Activated CD8-positive, alpha-beta T cell treated with anti-CD3 and anti-CD28 coated beads, Interleukin-2, amount 10 ng/mL, durations not matched to agents 7 days and 5 days (primary cell): ENCODE results near the gene NAA35. TPM values are rescaled to one million over a fixed set of nuclear protein-coding genes. Genes with fewer than 3 reads are reported as not detected.

Source experiments
- ATAC-seq: fragments of 150-1000 bp; cut with Tn5 transposase; one replicate; pipeline ENCODE4 v1.10.0; 2021; ENCODE audit warnings: moderate library complexity
- CTCF ChIA-PET: fragments of 350-600 bp; sonication (Branson Sonifier 250); formaldehyde crosslinking; loops from one replicate; lab custom pipeline; 2021; ENCODE audit warnings: antibody characterized with exemption; lab: Charles Lee
- POLR2A ChIA-PET: fragments of 350-600 bp; sonication (Branson Sonifier 250); formaldehyde crosslinking; loops from one replicate; lab custom pipeline; 2021; ENCODE audit warnings: antibody characterized with exemption; lab: Charles Lee
- DNase-seq: peaks from one replicate; pipeline ENCODE4 v3.0.0-alpha.2; 2020
- H3K27ac Mint-ChIP-seq: one replicate; pipeline ENCODE4 v1.8.0; 2021; ENCODE audit warnings: mild to moderate bottlenecking, mixed read lengths
- H3K27me3 Mint-ChIP-seq: one replicate; pipeline ENCODE4 v1.8.0; 2021; ENCODE audit warnings: low read depth, mixed read lengths
- H3K36me3 Mint-ChIP-seq: one replicate; pipeline ENCODE4 v1.8.0; 2021; ENCODE audit warnings: low read depth, mixed read lengths
- H3K4me1 Mint-ChIP-seq: one replicate; pipeline ENCODE4 v1.8.0; 2021; ENCODE audit warnings: low read depth, mixed read lengths
- H3K4me3 Mint-ChIP-seq: one replicate; pipeline ENCODE4 v1.8.0; 2021; ENCODE audit warnings: mild to moderate bottlenecking, mixed read lengths
- H3K9me3 Mint-ChIP-seq: one replicate; pipeline ENCODE4 v1.8.0; 2022; ENCODE audit warnings: mixed read lengths; ENCODE audit not compliant: insufficient read depth
- total RNA-seq, 2 experiments: library from RNA; stranded (reverse); gene quantifications; one replicate each; pipeline ENCODE4 v1.2.3, GENCODE V29; 2021

Gene NAA35
- total RNA-seq, 2 experiments from 2014 or later: 23.4 to 25.8 TPM

DNA sequence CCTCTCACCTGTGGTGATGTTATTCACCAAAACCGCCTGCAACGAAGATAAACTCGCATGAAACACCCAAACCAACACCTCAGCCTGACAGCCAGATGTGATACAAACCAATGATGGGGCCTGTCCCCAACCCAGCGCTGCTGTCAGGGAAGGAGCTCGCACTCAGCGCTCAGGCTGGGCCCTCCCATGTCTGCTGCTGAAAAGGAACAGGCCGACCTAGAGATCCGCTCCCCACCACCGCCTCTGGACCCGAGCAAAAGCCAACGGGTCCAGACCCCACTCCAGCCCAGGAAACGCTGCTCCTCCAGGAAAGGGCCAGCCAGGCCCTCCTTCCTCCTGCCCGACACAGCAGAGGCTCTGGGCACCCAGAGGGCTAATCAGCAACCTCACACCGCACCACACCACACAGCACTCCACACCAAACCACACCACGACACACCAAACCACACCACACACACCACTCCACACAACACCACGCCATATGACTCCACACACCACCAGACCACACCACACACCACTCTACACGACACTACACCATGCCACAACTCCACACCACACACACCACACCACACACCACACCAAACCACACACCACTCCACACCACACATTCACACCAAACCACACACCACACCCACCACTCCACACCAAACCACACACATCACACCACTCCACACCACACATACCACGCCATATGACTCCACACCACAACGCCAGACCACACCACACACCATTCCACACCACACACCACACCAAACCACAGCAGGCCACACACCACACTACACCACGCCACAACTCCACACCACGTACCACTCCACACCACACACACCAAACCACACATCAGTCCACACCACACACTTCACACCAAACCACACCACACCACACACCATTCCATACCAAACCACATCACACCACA lies 111.9 kb downstream of the NAA35 start:
- Mint-ChIP-seq H3K9me3 (no peaks in the 10 kb centered on the region), H3K27me3 (peaks cover 11% of the 10 kb centered on the region), H3K4me1 (no peaks in the 10 kb centered on the region), H3K36me3 (no peaks in the 10 kb centered on the region), H3K27ac (peak overlapping the region; percentile 62), H3K4me3 (no peak overlapping the region)
- ChIA-PET CTCF (no interaction called here), POLR2A (no interaction called here)
- no peak for ATAC-seq
- DNase-seq: no peak

GRCh38 chr9:86054695-86055094 lies 113.7 kb downstream of the NAA35 start:
- CTCF ChIA-PET: no interaction called here
- H3K4me3 Mint-ChIP-seq: no peak overlapping the region
- H3K27ac Mint-ChIP-seq: no peak overlapping the region
- ATAC-seq: no peak
- no peaks in the 10 kb centered on the region for H3K36me3 Mint-ChIP-seq
- peaks cover 11% of the 10 kb centered on the region for H3K27me3 Mint-ChIP-seq
- H3K9me3 Mint-ChIP-seq: no peaks in the 10 kb centered on the region
- POLR2A ChIA-PET: no interaction called here
- no peak for DNase-seq
- no peaks in the 10 kb centered on the region for H3K4me1 Mint-ChIP-seq

- Mint-ChIP-seq H3K4me1 (no peaks in the 10 kb centered on the region), H3K4me3 (no peak overlapping the region), H3K9me3 (no peaks in the 10 kb centered on the region), H3K27me3 (peaks cover 9% of the 10 kb centered on the region), H3K27ac (no peak overlapping the region), H3K36me3 (no peaks in the 10 kb centered on the region)
- CTCF ChIA-PET: no interaction called here
- no peak for DNase-seq
- no peak for ATAC-seq
- POLR2A ChIA-PET: no interaction called here
These were observed 116.5 kb downstream of the NAA35 start for GRCh38 chr9:86057491-86057890.

DNA sequence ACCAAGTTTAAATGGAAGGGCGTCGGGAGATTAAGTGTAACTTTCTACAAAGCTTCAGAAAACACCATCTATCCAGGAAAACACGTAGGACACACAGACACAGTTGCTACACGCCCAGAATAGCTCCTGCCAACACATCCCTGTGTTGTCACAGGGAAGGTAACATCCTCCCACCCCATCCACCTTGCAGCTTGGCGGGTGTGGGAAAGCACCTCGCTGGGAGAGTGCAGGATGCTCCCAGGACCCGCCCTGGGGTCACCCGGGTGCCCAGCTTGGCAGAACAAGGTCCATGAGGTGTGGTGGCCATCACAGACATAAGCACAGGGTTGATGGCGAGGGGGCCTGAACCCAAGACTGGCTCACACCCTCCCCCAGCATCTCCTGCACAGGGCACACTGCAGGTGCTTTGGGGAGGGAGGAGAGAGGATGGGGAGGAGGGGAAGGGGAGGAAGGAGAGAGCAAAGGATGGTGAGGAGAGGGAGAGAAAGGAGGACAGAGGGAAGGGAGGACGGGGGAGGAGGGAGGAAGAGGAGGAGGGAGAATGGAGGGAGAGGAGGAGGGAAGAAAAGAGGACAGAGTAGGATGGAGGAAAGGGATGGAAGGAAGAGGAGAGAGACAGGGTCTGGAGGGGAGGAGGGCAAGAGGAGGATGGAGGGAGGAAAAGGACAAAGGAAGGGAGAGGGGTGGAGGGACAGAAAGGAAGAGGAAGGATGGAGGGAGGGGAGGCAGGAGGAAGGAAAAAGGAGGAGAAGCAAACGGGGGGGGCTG lies 121.2 kb downstream of the NAA35 start:
- no peak for DNase-seq
- Mint-ChIP-seq H3K36me3 (no peaks in the 10 kb centered on the region), H3K27me3 (peaks cover 9% of the 10 kb centered on the region), H3K27ac (no peak overlapping the region), H3K9me3 (no peaks in the 10 kb centered on the region), H3K4me3 (no peak overlapping the region), H3K4me1 (peaks cover 3% of the 10 kb centered on the region)
- ATAC-seq: no peak
- ChIA-PET CTCF (no interaction called here), POLR2A (no interaction called here)

DNA sequence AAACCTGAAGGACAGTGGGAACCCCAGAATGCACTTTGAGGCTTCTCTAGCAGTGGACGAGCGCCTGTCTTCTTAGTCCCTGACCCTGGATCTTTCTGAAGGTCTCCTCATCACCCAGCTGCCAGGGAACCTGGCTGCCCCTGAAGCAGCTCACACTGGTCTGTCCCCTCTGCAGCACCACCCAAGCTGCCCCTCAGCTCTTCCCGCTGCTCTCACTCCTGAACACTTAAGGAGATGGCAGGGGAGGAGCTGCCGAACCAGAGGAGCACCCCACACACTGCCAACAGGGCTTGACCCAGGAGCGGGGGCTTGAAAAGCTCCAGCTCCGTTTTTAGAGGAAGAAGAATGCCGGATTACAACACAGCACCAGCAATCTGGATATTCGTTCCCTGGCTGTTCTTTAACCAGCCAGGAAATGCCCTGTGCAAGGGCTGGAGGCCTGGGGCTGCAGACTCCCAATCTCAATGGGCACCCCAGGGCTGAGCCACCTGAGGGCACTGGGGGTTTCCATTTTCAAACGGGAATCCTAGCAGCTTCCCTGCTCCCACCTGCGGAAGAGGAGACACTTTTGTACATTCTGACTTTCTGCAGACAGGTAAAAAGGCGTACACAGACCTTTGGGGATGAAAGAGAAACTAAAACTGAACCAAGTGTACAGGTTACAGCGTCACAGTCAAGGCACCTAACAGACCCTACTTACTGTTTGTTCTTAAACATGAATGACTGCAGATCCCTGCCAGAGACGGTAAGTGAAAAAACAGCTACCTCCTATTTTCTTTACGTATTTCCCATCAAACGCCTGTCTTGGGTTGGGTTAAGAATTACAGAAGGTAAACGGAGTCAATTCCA lies 122.1 kb downstream of the NAA35 start:
- Mint-ChIP-seq H3K36me3 (no peaks in the 10 kb centered on the region), H3K27ac (no peak overlapping the region), H3K9me3 (no peaks in the 10 kb centered on the region), H3K4me3 (no peak overlapping the region), H3K27me3 (peaks cover 9% of the 10 kb centered on the region), H3K4me1 (peaks cover 3% of the 10 kb centered on the region)
- no peak for DNase-seq
- ChIA-PET CTCF (no interaction called here), POLR2A (no interaction called here)
- no peak for ATAC-seq

DNA sequence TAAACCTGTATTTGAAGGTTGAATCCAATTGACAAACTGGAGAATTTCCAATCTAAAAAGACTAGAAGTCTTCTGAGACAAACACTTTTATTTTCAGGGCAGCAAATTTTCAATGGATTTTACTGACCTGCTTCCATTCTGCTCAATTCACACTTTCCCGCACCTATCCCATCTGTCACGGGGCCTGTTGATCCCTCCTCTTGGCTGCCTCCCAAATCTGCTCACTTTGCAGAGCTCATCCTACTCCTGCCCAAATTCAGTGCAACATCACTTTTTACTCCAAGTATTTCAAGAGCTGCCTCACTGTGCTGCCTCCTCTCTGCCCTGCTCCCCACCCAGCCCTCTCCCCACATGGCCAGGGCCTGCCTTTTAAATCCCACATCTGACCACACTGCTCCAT lies 123.3 kb downstream of the NAA35 start:
- CTCF ChIA-PET: no interaction called here
- Mint-ChIP-seq H3K4me1 (peaks cover 3% of the 10 kb centered on the region), H3K9me3 (no peaks in the 10 kb centered on the region), H3K36me3 (no peaks in the 10 kb centered on the region), H3K27me3 (peaks cover 5% of the 10 kb centered on the region), H3K27ac (no peak overlapping the region), H3K4me3 (no peak overlapping the region)
- DNase-seq (no peak), ATAC-seq (no peak)
- POLR2A ChIA-PET: no interaction called here

DNA sequence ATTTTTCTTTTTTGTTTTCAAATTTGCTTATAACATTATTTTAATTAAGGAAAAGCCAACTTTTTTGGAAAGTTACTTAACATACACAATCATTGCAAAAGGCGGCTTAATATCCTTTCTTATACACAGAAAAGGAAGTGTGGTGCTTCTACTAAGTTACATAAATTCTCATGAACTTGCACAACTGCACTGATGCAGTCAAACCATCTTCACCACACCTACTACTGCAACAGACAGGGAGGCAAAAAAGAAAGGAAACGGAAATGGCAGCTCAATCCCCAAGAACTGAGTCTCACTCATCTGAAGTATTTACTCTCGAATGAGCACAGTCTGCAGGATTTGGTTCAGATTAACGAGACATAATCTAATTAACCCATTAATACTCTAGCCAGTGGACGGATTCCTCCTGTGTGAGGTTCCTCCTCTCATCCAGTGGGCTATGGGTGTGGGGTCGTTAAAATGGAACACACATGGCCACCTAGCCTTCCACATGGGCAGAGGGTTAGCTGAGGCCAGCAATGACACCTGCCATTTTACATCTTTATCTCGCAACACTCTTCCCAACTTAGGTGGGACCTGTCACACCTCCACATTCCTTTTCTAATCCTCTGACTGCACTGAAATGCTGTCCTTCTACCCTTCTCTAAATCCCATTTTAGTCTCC lies 128.4 kb downstream of the NAA35 start:
- CTCF ChIA-PET: no interaction called here
- DNase-seq: no peak
- ATAC-seq: no peak
- POLR2A ChIA-PET: no interaction called here
- Mint-ChIP-seq H3K36me3 (no peaks in the 10 kb centered on the region), H3K4me1 (no peaks in the 10 kb centered on the region), H3K27me3 (no peaks in the 10 kb centered on the region), H3K9me3 (no peaks in the 10 kb centered on the region), H3K27ac (no peak overlapping the region), H3K4me3 (no peak overlapping the region)

Other genes starting within 250 kb of the NAA35 start
- gene AGTPBP1, start 199.2 kb upstream of the NAA35 start, total RNA-seq: 10 to 100 TPM; 32.6 to 35.7 TPM
- gene GOLM1, start 158.4 kb downstream of the NAA35 start, total RNA-seq: 1 to 10 TPM; 1.2 to 1.7 TPM